K562 (cell line): ENCODE measurements around the gene MBD3. TPM values are rescaled to one million over a fixed set of nuclear protein-coding genes. Genes with fewer than 3 reads are reported as not detected.

Experiments used
- BCL6 ChIP-seq: fragments of 250-450 bp; sonication (Bioruptor Pico); IDR thresholded peaks from 2 replicates; pipeline ENCODE4 v1.4.0; 2020
- E2F5 ChIP-seq: sonication (generic); formaldehyde crosslinking; IDR thresholded peaks from 2 replicates; pipeline ENCODE4 v1.8.0; 2022; ENCODE audit warnings: mild to moderate bottlenecking, missing genetic modification reagents
- ELF4 ChIP-seq: fragments of 450-650 bp; formaldehyde crosslinking; IDR thresholded peaks from 2 replicates; pipeline ENCODE4 v1.4.0; 2022; ENCODE audit warnings: missing genetic modification characterization
- GTF2B ChIP-seq: IDR thresholded peaks from 2 replicates; pipeline ENCODE4 v1.6.1; 2011; ENCODE audit not compliant: insufficient read length; ENCODE audit errors: extremely low read depth
- KDM4B ChIP-seq, 2 experiments: fragments of 450-650 bp in 1 of 2; sonication (generic) in 1 of 2; IDR thresholded peaks; 2 replicates each; pipeline ENCODE4 v1.6.1; 2016 to 2017; ENCODE audit warnings: borderline replicate concordance in 2 of 2, antibody characterized with exemption in 1 of 2, low read depth in 1 of 2, mild to moderate bottlenecking in 1 of 2
- NKRF ChIP-seq: fragments of 450-650 bp; IDR thresholded peaks from 2 replicates; pipeline ENCODE4 v1.6.1; 2016; ENCODE audit warnings: borderline replicate concordance
- PCBP2 ChIP-seq: fragments of 200-400 bp; formaldehyde crosslinking; IDR thresholded peaks from 2 replicates; pipeline ENCODE4 v1.6.1; 2018; ENCODE audit warnings: low read length, low read depth, mild to moderate bottlenecking, moderate library complexity; ENCODE audit not compliant: poor library complexity, severe bottlenecking
- SFPQ ChIP-seq: fragments of 200-400 bp; formaldehyde crosslinking; IDR thresholded peaks from 2 replicates; pipeline ENCODE4 v1.6.1; 2017; ENCODE audit warnings: mild to moderate bottlenecking, low read depth, low read length, moderate library complexity
- SMAD3 ChIP-seq: fragments of 450-650 bp; formaldehyde crosslinking; conservative IDR thresholded peaks from 2 replicates; pipeline ENCODE4 v1.4.0; 2020; ENCODE audit warnings: mild to moderate bottlenecking
- SP1 ChIP-seq: sonication (generic); formaldehyde crosslinking; IDR thresholded peaks from 2 replicates; pipeline ENCODE4 v1.8.1; 2022; ENCODE audit warnings: mild to moderate bottlenecking, missing genetic modification reagents
- SPI1 ChIP-seq: IDR thresholded peaks from 2 replicates; pipeline ENCODE4 v1.6.1; 2011; ENCODE audit warnings: low read depth, low read length, control low read depth, borderline replicate concordance
- WHSC1 ChIP-seq: IDR thresholded peaks from one replicate; pipeline ENCODE4 v1.6.1; 2012; ENCODE audit warnings: low read length, control low read depth, inconsistent platforms
- ZNF217 ChIP-seq: sonication (generic); formaldehyde crosslinking; IDR thresholded peaks from 2 replicates; pipeline ENCODE4 v1.8.0; 2022; ENCODE audit warnings: mild to moderate bottlenecking, missing genetic modification reagents
- ZNF224 ChIP-seq: sonication (generic); formaldehyde crosslinking; IDR thresholded peaks from 2 replicates; pipeline ENCODE4 v1.8.0; 2022; ENCODE audit warnings: mild to moderate bottlenecking, missing genetic modification reagents
- ZNF431 ChIP-seq: sonication (generic); formaldehyde crosslinking; IDR thresholded peaks from 2 replicates; pipeline ENCODE4 v1.8.0; 2022; ENCODE audit warnings: mild to moderate bottlenecking, missing genetic modification reagents
- ZNF561 ChIP-seq: fragments of 450-650 bp; formaldehyde crosslinking; conservative IDR thresholded peaks from 2 replicates; pipeline ENCODE4 v1.4.0; 2020; ENCODE audit warnings: mild to moderate bottlenecking, moderate library complexity
- polyA plus RNA-seq, 8 experiments: library from polyadenylated mRNA; depleted of rRNA in 4 of 8; stranded (reverse) in 5 of 8; unstranded in 3 of 8; fragments of >200 nt; fragmentation: Nextera tagmentation in 2 of 8; fragmentation: Illumina TruSeq in 1 of 8; extraction: Ambion mirVana in 2 of 8; extraction: Trizol in 1 of 8; gene quantifications; 2 replicates each; pipeline versions ENCODE4 v1.2.1 to v1.2.3, GENCODE V29; 2011 to 2014; ENCODE audit warnings: inconsistent platforms in 1 of 8, missing spikeins in 1 of 8
- total RNA-seq, 7 experiments: library from RNA; depleted of rRNA in 6 of 7; stranded (reverse); fragments of >200 nt in 6 of 7; fragmentation: Illumina TruSeq in 2 of 7; extraction: Trizol in 2 of 7; gene quantifications; 2 replicates each; pipeline versions ENCODE4 v1.2.1 to v1.2.3, GENCODE V29; 2011 to 2021; ENCODE audit warnings: low replicate concordance in 1 of 7
- TF ChIP-seq, protein P1 (sequence below): fragments of 450-650 bp; IDR thresholded peaks from 2 replicates; pipeline ENCODE4 v1.6.1; 2016; ENCODE audit warnings: missing biosample characterization, missing genetic modification characterization

The MBD3 gene
- total and polyA plus RNA-seq, 9 of the 15 experiments (the other 6 are each of a cell fraction or from before 2014, with no cell fraction given), result 0.24 to 137 (median 30.9) TPM

GRCh38 chr19:1592755-1593500 lies at the start of gene MBD3 (continued):
- TF ChIP-seq, protein P1, sequence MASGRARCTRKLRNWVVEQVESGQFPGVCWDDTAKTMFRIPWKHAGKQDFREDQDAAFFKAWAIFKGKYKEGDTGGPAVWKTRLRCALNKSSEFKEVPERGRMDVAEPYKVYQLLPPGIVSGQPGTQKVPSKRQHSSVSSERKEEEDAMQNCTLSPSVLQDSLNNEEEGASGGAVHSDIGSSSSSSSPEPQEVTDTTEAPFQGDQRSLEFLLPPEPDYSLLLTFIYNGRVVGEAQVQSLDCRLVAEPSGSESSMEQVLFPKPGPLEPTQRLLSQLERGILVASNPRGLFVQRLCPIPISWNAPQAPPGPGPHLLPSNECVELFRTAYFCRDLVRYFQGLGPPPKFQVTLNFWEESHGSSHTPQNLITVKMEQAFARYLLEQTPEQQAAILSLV, result no peak
- TF ChIP-seq SFPQ, result no peak
- no peak for TF ChIP-seq ELF4
- TF ChIP-seq PCBP2, result no peak
- TF ChIP-seq KDM4B (IDR thresholded peaks at IDR 0.05; ENCODE audit: borderline replicate concordance in 2 of 2, low read depth in 1 of 2), result no peak
- TF ChIP-seq SPI1, result no peak
- no peak for TF ChIP-seq SMAD3 (CRISPR knock-in tag)
- TF ChIP-seq NKRF, result 0 out of 2 replicates have a peak, but pooled peaks have one; percentile 19
- no peak for TF ChIP-seq ZNF431 (CRISPR knock-in tag)
- no peak for TF ChIP-seq GTF2B
- TF ChIP-seq WHSC1, result no peak
- TF ChIP-seq ZNF224 (CRISPR knock-in tag), result no peak
- TF ChIP-seq ZNF217 (CRISPR knock-in tag), result no peak
- no peak for TF ChIP-seq E2F5 (CRISPR knock-in tag)
- TF ChIP-seq ZNF561, result no peak
- TF ChIP-seq BCL6 (CRISPR knock-in tag), result no peak
- TF ChIP-seq SP1 (CRISPR knock-in tag), result peak; percentile 81
